GM12878 (cell line): ENCODE results near the gene CXCL13. TPM values are rescaled to one million over a fixed set of nuclear protein-coding genes. Genes with fewer than 3 reads are reported as not detected.

Source experiments
- ATAC-seq: fragments of 200-7000 bp; cut with Tn5 transposase; 3 replicates; pipeline ENCODE4 v1.9.1; 2020; ENCODE audit warnings: mild to moderate bottlenecking, moderate library complexity
- BruUV-seq: library from RNA; stranded (reverse); fragments of 400-500 nt; replicated peaks from 2 replicates; lab custom pipeline; 2021; lab: Mats Ljungman, UMichigan
- CTCF ChIA-PET: fragments of 300-600 bp; sonication (Branson Sonifier 250); formaldehyde crosslinking; extraction: SDS; loops from one replicate; lab custom pipeline; 2021; ENCODE audit warnings: inconsistent platforms; lab: Yijun Ruan, JAX
- POLR2A ChIA-PET: fragments of 350-600 bp; formaldehyde crosslinking; extraction: SDS; loops from one replicate; lab custom pipeline; 2021; ENCODE audit warnings: inconsistent platforms; lab: Charles Lee
- RAD21 ChIA-PET: fragments of 300-600 bp; sonication (Branson Sonifier 250); formaldehyde crosslinking; loops from one replicate; lab custom pipeline; 2023; ENCODE audit warnings: antibody characterized with exemption; ENCODE audit not compliant: unreplicated experiment; lab: Charles Lee
- SMC1A ChIA-PET: fragments of 300-600 bp; sonication (Branson Sonifier 250); formaldehyde crosslinking; loops from one replicate; lab custom pipeline; 2023; ENCODE audit not compliant: unreplicated experiment, uncharacterized antibody; lab: Charles Lee
- DNase-seq: peaks from one replicate; pipeline ENCODE4 v3.0.0-alpha.2; 2011; ENCODE audit warnings: low read depth, low spot score
- FAIRE-seq: peaks from 3 replicates; lab custom pipeline; 2011; peaks lifted over from hg19 to GRCh38; lab: Jason Lieb, UNC
- H2AFZ ChIP-seq: 2 replicates; pipeline ENCODE4 v1.6.0; 2011; ENCODE audit warnings: low read depth, low read length, control low read depth; ENCODE audit not compliant: control insufficient read depth
- H3K27ac ChIP-seq: 2 replicates; pipeline ENCODE4 v1.5.1; 2011; ENCODE audit warnings: control low read depth; ENCODE audit not compliant: control insufficient read depth, insufficient read depth
- H3K27me3 ChIP-seq, 2 experiments: replicated peaks in 1 of 2; 2 replicates each; pipeline versions ENCODE4 v1.6.0 to v1.6.1; 2011; ENCODE audit warnings: low read length in 1 of 2; ENCODE audit not compliant: control insufficient read depth in 2 of 2, insufficient read depth in 2 of 2
- H3K36me3 ChIP-seq, 2 experiments: 2 replicates each; pipeline ENCODE4 v1.5.1; 2011; ENCODE audit warnings: low read length in 1 of 2; ENCODE audit not compliant: control insufficient read depth in 2 of 2, insufficient read depth in 2 of 2
- H3K4me1 ChIP-seq: 2 replicates; pipeline ENCODE4 v1.6.1; 2011; ENCODE audit warnings: mild to moderate bottlenecking, low read length, moderate library complexity, mixed read lengths; ENCODE audit not compliant: control insufficient read depth, insufficient read depth
- H3K4me2 ChIP-seq: 2 replicates; pipeline ENCODE4 v1.6.0; 2011; ENCODE audit warnings: control low read depth; ENCODE audit not compliant: control insufficient read depth, insufficient read depth
- H3K4me3 ChIP-seq: fragments of 200-600 bp; sonication (generic); 2 replicates; pipeline ENCODE4 v1.5.1; 2016
- H3K79me2 ChIP-seq: 2 replicates; pipeline ENCODE4 v1.6.0; 2011; ENCODE audit warnings: low read length; ENCODE audit not compliant: control insufficient read depth, insufficient read depth
- H3K9ac ChIP-seq: 2 replicates; pipeline ENCODE4 v1.8.0; 2011; ENCODE audit warnings: low read length, control low read depth, mixed read lengths; ENCODE audit not compliant: control insufficient read depth, insufficient read depth
- H3K9me3 ChIP-seq: replicated peaks from 3 replicates; pipeline ENCODE4 v1.5.1; 2011; ENCODE audit warnings: mild to moderate bottlenecking, low read length; ENCODE audit not compliant: control insufficient read depth, insufficient read depth
- H4K20me1 ChIP-seq: 2 replicates; pipeline ENCODE4 v1.6.0; 2011; ENCODE audit not compliant: control insufficient read depth, insufficient read depth
- ATF7 ChIP-seq: fragments of 450-650 bp; IDR thresholded peaks from 2 replicates; pipeline ENCODE4 v1.6.1; 2016; ENCODE audit warnings: low read depth, mild to moderate bottlenecking
- DPF2 ChIP-seq: fragments of 450-650 bp; IDR thresholded peaks from 2 replicates; pipeline ENCODE4 v1.6.1; 2017; ENCODE audit warnings: mild to moderate bottlenecking
- HCFC1 ChIP-seq: fragments of 150-350 bp; IDR thresholded peaks from 2 replicates; pipeline ENCODE4 v1.6.1; 2014; ENCODE audit warnings: low read length
- HDAC6 ChIP-seq: fragments of 200-600 bp; sonication (generic); IDR thresholded peaks from one replicate; pipeline ENCODE4 v1.8.0; 2017; ENCODE audit warnings: antibody characterized with exemption; ENCODE audit not compliant: unreplicated experiment
- MEF2B ChIP-seq: fragments of 450-650 bp; IDR thresholded peaks from 2 replicates; pipeline ENCODE4 v1.6.1; 2018; ENCODE audit warnings: mild to moderate bottlenecking, moderate library complexity; ENCODE audit not compliant: partially characterized antibody, poor library complexity, severe bottlenecking
- MYC ChIP-seq: IDR thresholded peaks from 2 replicates; pipeline ENCODE4 v1.6.1; 2011; ENCODE audit warnings: mild to moderate bottlenecking, low read length, moderate library complexity, inconsistent platforms; ENCODE audit not compliant: insufficient read depth, insufficient replicate concordance, insufficient read length, severe bottlenecking
- NR2F1 ChIP-seq: fragments of 450-650 bp; conservative IDR thresholded peaks from 2 replicates; pipeline ENCODE4 v1.6.1; 2017; ENCODE audit warnings: mild to moderate bottlenecking
- PAX8 ChIP-seq: fragments of 450-650 bp; IDR thresholded peaks from 2 replicates; pipeline ENCODE4 v1.6.1; 2017; ENCODE audit warnings: mild to moderate bottlenecking, moderate library complexity
- POLR2AphosphoS5 ChIP-seq: IDR thresholded peaks from 2 replicates; pipeline ENCODE4 v1.6.1; 2011; ENCODE audit warnings: mild to moderate bottlenecking, low read length, inconsistent platforms
- SMARCA5 ChIP-seq: fragments of 450-650 bp; IDR thresholded peaks from 2 replicates; pipeline ENCODE4 v1.6.1; 2017; ENCODE audit warnings: mild to moderate bottlenecking
- SUPT20H ChIP-seq: IDR thresholded peaks from 2 replicates; pipeline ENCODE4 v1.6.1; 2011; ENCODE audit warnings: low read depth, mild to moderate bottlenecking, low read length, moderate library complexity, borderline replicate concordance; ENCODE audit not compliant: control insufficient read depth
- SUZ12 ChIP-seq: fragments of 200-600 bp; sonication (generic); IDR thresholded peaks from one replicate; pipeline ENCODE4 v1.6.1; 2018; ENCODE audit warnings: antibody characterized with exemption, mild to moderate bottlenecking; ENCODE audit not compliant: unreplicated experiment
- WGBS: methylation state at CpG from one replicate; pipeline ENCODE4 v1.1.6; 2016; ENCODE audit warnings: low lambda C conversion rate; ENCODE audit not compliant: insufficient replicate concordance, insufficient coverage; ENCODE audit errors: missing lambda C conversion rate; 5-methylcytosine and 5-hydroxymethylcytosine counted together
- in situ Hi-C: fragments of 300-500 bp; cut with MboI; formaldehyde crosslinking; loops from 9 replicates; pipeline ENCODE4 v1.14.3; 2018; ENCODE audit warnings: mixed read lengths
- intact Hi-C: fragments of 100-400 bp; cut with micrococcal nuclease; formaldehyde crosslinking; loops from one replicate; pipeline ENCODE4 v1.14.2; 2022; ENCODE audit not compliant: unreplicated experiment
- polyA plus RNA-seq, 11 experiments: library from polyadenylated mRNA; depleted of rRNA in 4 of 11; unstranded in 6 of 11; stranded (reverse) in 5 of 11; fragments of >200 nt; fragmentation: Nextera tagmentation in 4 of 11; fragmentation: Illumina TruSeq in 1 of 11; extraction: Ambion mirVana in 4 of 11; extraction: Trizol in 1 of 11; gene quantifications; 1 replicate in 1 of 11; 2 replicates in 10 of 11; pipeline versions ENCODE4 v1.2.1 to v1.2.3, GENCODE V29; 2011 to 2016; ENCODE audit warnings: inconsistent platforms in 2 of 11, missing spikeins in 2 of 11, low read depth in 1 of 11
- total RNA-seq, 4 experiments: library from RNA; depleted of rRNA in 3 of 4; stranded (reverse); fragments of >200 nt in 3 of 4; fragmentation: Illumina TruSeq in 1 of 4; extraction: Trizol in 1 of 4; gene quantifications; 2 replicates each; pipeline versions ENCODE4 v1.2.1 to v1.2.3, GENCODE V29; 2013 to 2021
- TF ChIP-seq, protein P1 (sequence below): fragments of 450-650 bp; IDR thresholded peaks from 2 replicates; pipeline ENCODE4 v1.6.1; 2018; ENCODE audit warnings: borderline replicate concordance, mild to moderate bottlenecking; ENCODE audit not compliant: partially characterized antibody
- TF ChIP-seq, protein P2 (sequence below): fragments of 450-650 bp; IDR thresholded peaks from 2 replicates; pipeline ENCODE4 v1.6.1; 2016; ENCODE audit warnings: mild to moderate bottlenecking
- TF ChIP-seq, protein P3 (sequence below): fragments of 450-650 bp; formaldehyde crosslinking; IDR thresholded peaks from 2 replicates; pipeline ENCODE4 v1.5.0; 2022; ENCODE audit warnings: mild to moderate bottlenecking, missing genetic modification characterization

The CXCL13 gene
- total and polyA plus RNA-seq, 10 of the 15 experiments (the other 5 are each of a cell fraction or from before 2014, with no cell fraction given), result 0.05 to 0.16 TPM; not detected in 8

DNA sequence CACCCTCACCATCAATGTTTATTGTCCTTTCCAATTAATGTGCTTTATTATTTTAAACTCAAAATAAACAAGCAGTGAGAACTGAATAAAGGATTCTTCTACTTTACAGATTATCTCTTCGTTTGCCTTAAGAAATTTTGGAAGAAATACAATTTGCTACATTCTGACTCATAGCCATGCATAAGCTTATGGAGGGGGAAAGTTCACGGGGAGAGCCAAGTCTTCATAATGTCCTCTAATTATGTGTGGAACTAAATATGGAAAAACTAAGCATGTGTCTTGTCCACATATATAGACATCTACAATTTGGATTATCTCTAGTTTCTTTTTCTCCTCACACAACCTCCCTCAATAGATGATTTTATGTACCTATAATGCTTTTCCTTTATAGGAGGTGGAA lies 17.5 kb downstream of the CXCL13 start (continued):
- TF ChIP-seq, protein P1, sequence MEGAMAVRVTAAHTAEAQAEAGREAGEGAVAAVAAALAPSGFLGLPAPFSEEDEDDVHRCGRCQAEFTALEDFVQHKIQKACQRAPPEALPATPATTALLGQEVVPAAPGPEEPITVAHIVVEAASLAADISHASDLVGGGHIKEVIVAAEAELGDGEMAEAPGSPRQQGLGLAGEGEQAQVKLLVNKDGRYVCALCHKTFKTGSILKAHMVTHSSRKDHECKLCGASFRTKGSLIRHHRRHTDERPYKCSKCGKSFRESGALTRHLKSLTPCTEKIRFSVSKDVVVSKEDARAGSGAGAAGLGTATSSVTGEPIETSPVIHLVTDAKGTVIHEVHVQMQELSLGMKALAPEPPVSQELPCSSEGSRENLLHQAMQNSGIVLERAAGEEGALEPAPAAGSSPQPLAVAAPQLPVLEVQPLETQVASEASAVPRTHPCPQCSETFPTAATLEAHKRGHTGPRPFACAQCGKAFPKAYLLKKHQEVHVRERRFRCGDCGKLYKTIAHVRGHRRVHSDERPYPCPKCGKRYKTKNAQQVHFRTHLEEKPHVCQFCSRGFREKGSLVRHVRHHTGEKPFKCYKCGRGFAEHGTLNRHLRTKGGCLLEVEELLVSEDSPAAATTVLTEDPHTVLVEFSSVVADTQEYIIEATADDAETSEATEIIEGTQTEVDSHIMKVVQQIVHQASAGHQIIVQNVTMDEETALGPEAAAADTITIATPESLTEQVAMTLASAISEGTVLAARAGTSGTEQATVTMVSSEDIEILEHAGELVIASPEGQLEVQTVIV, result no peak
- no peak for TF ChIP-seq SMARCA5

DNA sequence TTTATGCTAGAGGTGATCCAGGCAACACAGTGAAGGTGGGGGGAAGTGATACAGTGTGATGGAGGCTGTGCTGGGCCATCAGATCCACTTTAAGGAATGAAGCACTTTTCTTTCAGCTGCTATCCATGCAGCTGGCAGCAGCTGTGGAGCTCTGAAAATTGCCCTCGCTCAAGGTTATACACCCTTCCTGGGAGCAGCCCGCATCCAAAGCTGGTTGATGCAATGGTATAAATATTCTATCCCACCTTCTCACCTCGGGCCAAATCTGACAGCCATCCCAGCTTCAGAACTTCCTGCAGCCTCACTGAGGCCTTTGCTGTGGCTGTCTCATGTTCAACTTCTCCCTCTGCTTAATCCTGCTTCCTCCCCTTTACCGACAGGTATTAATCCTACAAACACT lies 18.6 kb downstream of the CXCL13 start:
- ChIA-PET POLR2A (no interaction called here), RAD21 (no interaction called here), CTCF (interaction anchor here (1.0 kb wide), 1 partner anchor 258 kb away, joined by 3 read pairs; no protein-coding TSS in a partner anchor), SMC1A (no interaction called here)
- BruUV-seq, result no TSS peak
- in situ Hi-C loops, result loop anchor here (10.0 kb wide), 1 partner anchor 249 kb away; no protein-coding TSS in a partner anchor
- Histone ChIP-seq H3K9ac (no peak overlapping the region), H3K27ac (no peak overlapping the region), H3K4me1 (no peaks in the 10 kb centered on the region), H3K4me2 (no peak overlapping the region), H3K4me3 (no peak overlapping the region), H3K27me3 (peaks cover 0 to 3% of the 10 kb centered on the region in 2 experiments; a peak in 1 of 4 replicates), H3K79me2 (no peaks in the 10 kb centered on the region), H4K20me1 (no peaks in the 10 kb centered on the region), H3K9me3 (no peaks in the 10 kb centered on the region), H3K36me3 (no peaks in the 10 kb centered on the region), H2AFZ (no peak overlapping the region)
- FAIRE-seq (no peak), ATAC-seq (no peak), DNase-seq (no peak)
- 52% methylated on average over 4 of the region's 4 CpGs for WGBS
- intact Hi-C loops, result no loop called here
- TF ChIP-seq HCFC1, result no peak
- TF ChIP-seq MYC, result no peak
- TF ChIP-seq MEF2B, result no peak
- no peak for TF ChIP-seq NR2F1
- no peak for TF ChIP-seq DPF2
- TF ChIP-seq, protein P2, sequence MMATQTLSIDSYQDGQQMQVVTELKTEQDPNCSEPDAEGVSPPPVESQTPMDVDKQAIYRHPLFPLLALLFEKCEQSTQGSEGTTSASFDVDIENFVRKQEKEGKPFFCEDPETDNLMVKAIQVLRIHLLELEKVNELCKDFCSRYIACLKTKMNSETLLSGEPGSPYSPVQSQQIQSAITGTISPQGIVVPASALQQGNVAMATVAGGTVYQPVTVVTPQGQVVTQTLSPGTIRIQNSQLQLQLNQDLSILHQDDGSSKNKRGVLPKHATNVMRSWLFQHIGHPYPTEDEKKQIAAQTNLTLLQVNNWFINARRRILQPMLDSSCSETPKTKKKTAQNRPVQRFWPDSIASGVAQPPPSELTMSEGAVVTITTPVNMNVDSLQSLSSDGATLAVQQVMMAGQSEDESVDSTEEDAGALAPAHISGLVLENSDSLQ, result no peak
- no peak for TF ChIP-seq SUZ12
- no peak for TF ChIP-seq PAX8
- no peak for TF ChIP-seq ATF7
- TF ChIP-seq SUPT20H, result no peak
- no peak for TF ChIP-seq HDAC6
- TF ChIP-seq POLR2AphosphoS5, result no peak
- TF ChIP-seq, protein P3, sequence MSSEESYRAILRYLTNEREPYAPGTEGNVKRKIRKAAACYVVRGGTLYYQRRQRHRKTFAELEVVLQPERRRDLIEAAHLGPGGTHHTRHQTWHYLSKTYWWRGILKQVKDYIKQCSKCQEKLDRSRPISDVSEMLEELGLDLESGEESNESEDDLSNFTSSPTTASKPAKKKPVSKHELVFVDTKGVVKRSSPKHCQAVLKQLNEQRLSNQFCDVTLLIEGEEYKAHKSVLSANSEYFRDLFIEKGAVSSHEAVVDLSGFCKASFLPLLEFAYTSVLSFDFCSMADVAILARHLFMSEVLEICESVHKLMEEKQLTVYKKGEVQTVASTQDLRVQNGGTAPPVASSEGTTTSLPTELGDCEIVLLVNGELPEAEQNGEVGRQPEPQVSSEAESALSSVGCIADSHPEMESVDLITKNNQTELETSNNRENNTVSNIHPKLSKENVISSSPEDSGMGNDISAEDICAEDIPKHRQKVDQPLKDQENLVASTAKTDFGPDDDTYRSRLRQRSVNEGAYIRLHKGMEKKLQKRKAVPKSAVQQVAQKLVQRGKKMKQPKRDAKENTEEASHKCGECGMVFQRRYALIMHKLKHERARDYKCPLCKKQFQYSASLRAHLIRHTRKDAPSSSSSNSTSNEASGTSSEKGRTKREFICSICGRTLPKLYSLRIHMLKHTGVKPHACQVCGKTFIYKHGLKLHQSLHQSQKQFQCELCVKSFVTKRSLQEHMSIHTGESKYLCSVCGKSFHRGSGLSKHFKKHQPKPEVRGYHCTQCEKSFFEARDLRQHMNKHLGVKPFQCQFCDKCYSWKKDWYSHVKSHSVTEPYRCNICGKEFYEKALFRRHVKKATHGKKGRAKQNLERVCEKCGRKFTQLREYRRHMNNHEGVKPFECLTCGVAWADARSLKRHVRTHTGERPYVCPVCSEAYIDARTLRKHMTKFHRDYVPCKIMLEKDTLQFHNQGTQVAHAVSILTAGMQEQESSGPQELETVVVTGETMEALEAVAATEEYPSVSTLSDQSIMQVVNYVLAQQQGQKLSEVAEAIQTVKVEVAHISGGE (CRISPR knock-in tag), result no peak
